Heart left ventricle (tissue), 16 donors: ENCODE data around the gene TXNIP. TPM values are rescaled to one million over a fixed set of nuclear protein-coding genes. Genes with fewer than 3 reads are reported as not detected.

Experiments used
- ATAC-seq, 4 donors: fragments of 200-7000 bp; cut with Tn5 transposase; one replicate each; pipeline ENCODE4 v1.9.1; 2020 to 2022; ENCODE audit warnings: moderate library complexity in 4 of 4, mild to moderate bottlenecking in 3 of 4, moderate number of reproducible peaks in 1 of 4
- DNase-seq, 5 donors: peaks; one replicate each; pipeline ENCODE4 v3.0.0-alpha.2; 2020
- H3K27ac ChIP-seq, 12 donors: fragments of 200-600 bp; sonication (generic) in 4 of 12; one replicate each; pipeline versions ENCODE4 v1.5.0 to v1.8.0; 2016 to 2022; ENCODE audit warnings: mild to moderate bottlenecking in 2 of 12
- H3K27me3 ChIP-seq, 9 donors: fragments of 200-600 bp; sonication (generic) in 2 of 9; one replicate each; pipeline versions ENCODE4 v1.5.1 to v1.8.0; 2016 to 2022; ENCODE audit warnings: mild to moderate bottlenecking in 3 of 9
- H3K36me3 ChIP-seq, 9 donors: fragments of 200-600 bp; sonication (generic) in 2 of 9; one replicate each; pipeline versions ENCODE4 v1.5.0 to v1.8.0; 2018 to 2022; ENCODE audit warnings: mild to moderate bottlenecking in 2 of 9
- H3K4me1 ChIP-seq, 12 donors: fragments of 200-600 bp; sonication (generic) in 4 of 12; one replicate each; pipeline versions ENCODE4 v1.5.0 to v1.8.0; 2016 to 2022; ENCODE audit warnings: mild to moderate bottlenecking in 3 of 12
- H3K4me3 ChIP-seq, 12 donors: fragments of 200-600 bp; sonication (generic) in 4 of 12; one replicate each; pipeline versions ENCODE4 v1.5.0 to v1.8.0; 2017 to 2022; ENCODE audit warnings: mild to moderate bottlenecking in 9 of 12, moderate library complexity in 4 of 12
- H3K9me3 ChIP-seq, 12 donors: fragments of 200-600 bp; sonication (generic) in 4 of 12; one replicate each; pipeline versions ENCODE4 v1.5.0 to v1.8.0; 2016 to 2022; ENCODE audit warnings: mild to moderate bottlenecking in 1 of 12
- CTCF ChIP-seq, 12 donors: fragments of 200-600 bp; sonication (generic) in 4 of 12; IDR thresholded peaks; one replicate each; pipeline versions ENCODE4 v1.5.0 to v1.8.0; 2018 to 2022; ENCODE audit warnings: antibody characterized with exemption in 12 of 12, mild to moderate bottlenecking in 5 of 12
- POLR2A ChIP-seq, 2 donors: fragments of 450-650 bp; IDR thresholded peaks; one replicate each; pipeline ENCODE4 v1.6.1; 2017; ENCODE audit warnings: antibody characterized with exemption in 2 of 2, mild to moderate bottlenecking in 2 of 2, moderate library complexity in 2 of 2
- WGBS, 4 donors: extraction: QIAGEN DNeasy Blood & Tissue Kit in 2 of 4; methylation state at CpG; one replicate each; pipeline versions ENCODE4 v1.1.5 to v1.1.7; 2013 to 2018; 5-methylcytosine and 5-hydroxymethylcytosine counted together
- intact Hi-C, 10 donors: fragments of 100-400 bp; cut with DNase I; formaldehyde crosslinking; loops; one replicate each; pipeline versions ENCODE4 v1.11.1 to v1.14.2; 2022
- polyA plus RNA-seq, 2 donors: library from polyadenylated mRNA; stranded (reverse); fragments of 200-250 nt; gene quantifications; one replicate each; pipeline ENCODE4 v1.2.3, GENCODE V29; 2013
- total RNA-seq, 9 donors: library from RNA; depleted of rRNA in 2 of 9; stranded (reverse); fragments of >200 nt in 2 of 9; fragmentation: NEBNext Ultra II Directional in 3 of 9; extraction: Animal tissue kit (Norgen Biotek cat#: 25700) in 3 of 9; gene quantifications; one replicate each; pipeline versions ENCODE4 v1.1.0 to v1.2.4, GENCODE V29; 2016 to 2023
- donor health status: ischemic (EF 13 %, LVEDD 7.1; RV severe dilation, severe dysfunction).
- donor health status: healthy with polysubstance abuse.
- donor health status: DM: no; HTN: yes; CAD: no.
- donor health status: DM: no; HTN: no; CAD: no.
- donor health status: ischemic (EF 25% LVEDD 6.9; RV normal size, moderate dysfunction).
- donor health status: ischemic (EF 25% LVEDD 5.7; RV mildly dilated, moderate dysfunction).
- donor health status: healthy.
- donor health status: DM: yes; HTN: yes; CAD: no.
- donor health status: ischemic (EF 35%, LVEDD 5.7; RV mildly dilated, moderate dysfunction).
- donor health status: nonischemic (EF 11% LVEDD 7.7; RV severe dilation, severe dysfunction).
- donor health status: DM: yes; HTN: yes; CAD: no.
- donor health status: PGD.
- donor health status: ischemic (EF 29% LVEDD 5.4; RV normal size, mild dysfunction).
- donor health status: nonischemic (EF 23%, LVEDD 6.1; RV moderate dilation, normal function).

Gene TXNIP
- total and polyA plus RNA-seq, 11 donors: 222 to 1,925 (median 844) TPM

- TF ChIP-seq POLR2A (IDR thresholded peaks at IDR 0.05) (no peak), CTCF (IDR thresholded peaks at IDR 0.05) (no peak)
- H3K4me1 ChIP-seq: peaks cover 3 to 69% (median 40%) of the 10 kb centered on the region in 12 donors
- intact Hi-C loops: loop anchor here in 4 of 10 donors (1.0 to 5.0 kb wide), 4 partner anchors 9 to 35 kb away; partner anchors contain the start of genes ANKRD34A (in 1 of the 4) and POLR3GL (in 1 of the 4)
These were observed 788 bp upstream of the TXNIP start for GRCh38 chr1:145997016-145997717.

GRCh38 chr1:145995964-145996432, 381 bp downstream of the TXNIP start:
- intact Hi-C loops: loop anchor here in 7 of 10 donors (1.0 to 5.0 kb wide), 5 partner anchors 14 to 34 kb away; partner anchors contain the start of genes ANKRD34A (in 1 of the 7) and POLR3GL (in 1 of the 7)
- Histone ChIP-seq H3K9me3 (no peaks in the 10 kb centered on the region), H3K36me3 (peaks cover 10 to 40% (median 37%) of the 10 kb centered on the region in 9 donors), H3K27ac (peak overlapping the region; percentile 94 to 100 (median 97)), H3K4me1 (peaks cover 3 to 70% (median 43%) of the 10 kb centered on the region in 12 donors), H3K27me3 (no peaks in the 10 kb centered on the region), H3K4me3 (peak overlapping the region; percentile 59 to 94 (median 82))
- TF ChIP-seq POLR2A (IDR thresholded peaks at IDR 0.05) (no peak), CTCF (IDR thresholded peaks at IDR 0.05) (no peak)
- DNase-seq (peak in 1 of 5 donors; percentile 36), ATAC-seq (no peak)
- WGBS, 4 donors: 0 to 1% (median 0%) methylated on average over 13 of the region's 13 CpGs

More at GRCh38 chr1:145997016-145997717, 788 bp upstream of the TXNIP start:
- peak; percentile 23 to 36 (median 28) for ATAC-seq
- peak in 4 of 5 donors; percentile 48 to 73 (median 68) for DNase-seq
- Histone ChIP-seq H3K27me3 (no peaks in the 10 kb centered on the region), H3K9me3 (no peaks in the 10 kb centered on the region), H3K4me3 (peak overlapping the region; percentile 56 to 94 (median 80)), H3K36me3 (peaks cover 10 to 36% (median 34%) of the 10 kb centered on the region in 9 donors), H3K27ac (peak overlapping the region; percentile 94 to 100 (median 96))
- 7 to 9% (median 8%) methylated on average over 12 of the region's 12 CpGs for WGBS, 4 donors

- ATAC-seq: no peak
- peak overlapping the region; percentile 94 to 100 (median 97) for H3K27ac ChIP-seq
- intact Hi-C loops: loop anchor here in 1 of 10 donors (5.0 kb wide), 1 partner anchor 33 kb away; the partner anchor contains the start of genes ANKRD34A and POLR3GL
- peaks cover 10 to 40% (median 37%) of the 10 kb centered on the region in 9 donors for H3K36me3 ChIP-seq
- TF ChIP-seq POLR2A (IDR thresholded peaks at IDR 0.05) (no peak), CTCF (IDR thresholded peaks at IDR 0.05) (no peak)
- whole genome bisulfite sequencing, 4 donors: 0 to 1% (median 1%) methylated on average over 8 of the region's 8 CpGs
- H3K4me3 ChIP-seq: peak overlapping the region; percentile 59 to 94 (median 82)
- no peaks in the 10 kb centered on the region for H3K27me3 ChIP-seq
- H3K4me1 ChIP-seq: peaks cover 3 to 65% (median 43%) of the 10 kb centered on the region in 12 donors
- no peak for DNase-seq
- H3K9me3 ChIP-seq: no peaks in the 10 kb centered on the region
These were observed 1.1 kb downstream of the TXNIP start for GRCh38 chr1:145995148-145995881.
